K562 (cell line): ENCODE data around the gene IDUA. TPM values are rescaled to one million over a fixed set of nuclear protein-coding genes. Genes with fewer than 3 reads are reported as not detected.

Experiments
- ATAC-seq: fragments of 200-7000 bp; cut with Tn5 transposase; 3 replicates; pipeline ENCODE4 v1.9.1; 2020; ENCODE audit warnings: moderate library complexity
- BruUV-seq: library from RNA; stranded (reverse); fragments of 400-500 nt; replicated peaks from 2 replicates; lab custom pipeline; 2021; lab: Mats Ljungman, UMichigan
- CTCF ChIA-PET: fragments of 300-600 bp; formaldehyde crosslinking; extraction: SDS; loops from one replicate; lab custom pipeline; 2021; ENCODE audit warnings: low intra/inter-chr PET ratio; lab: Yijun Ruan, JAX
- POLR2A ChIA-PET: fragments of 300-600, 350-650 bp; sonication (Branson Sonifier 250); formaldehyde crosslinking; extraction: SDS; loops from one replicate; lab custom pipeline; 2021; ENCODE audit warnings: antibody characterized with exemption, inconsistent platforms; lab: Yijun Ruan, JAX
- DNase-seq, 4 experiments: peaks; one replicate each; pipeline versions ENCODE4 v3.0.0 to v3.0.0-alpha.2; 2011 to 2018; ENCODE audit warnings: low spot score in 3 of 4, mixed read lengths in 3 of 4; ENCODE audit errors: extremely low read depth in 1 of 4
- FAIRE-seq: peaks from 2 replicates; lab custom pipeline; 2011; peaks lifted over from hg19 to GRCh38; lab: Jason Lieb, UNC
- H2AFZ ChIP-seq: 2 replicates; pipeline ENCODE4 v1.6.0; 2011; ENCODE audit warnings: low read depth, low read length, control low read depth, inconsistent platforms
- H3K27ac ChIP-seq: fragments of 200-600 bp; 3 replicates; pipeline ENCODE4 v1.8.0; 2011; ENCODE audit warnings: low read depth, mild to moderate bottlenecking, control low read depth, inconsistent platforms, low read length, moderate library complexity, mixed read lengths; ENCODE audit errors: extremely low read depth
- H3K27me3 ChIP-seq, 2 experiments: fragments of 300-600 bp in 1 of 2; 2 replicates in 1 of 2; 3 replicates in 1 of 2; pipeline versions ENCODE4 v1.6.0 to v1.8.0; 2011; ENCODE audit warnings: inconsistent platforms in 2 of 2, low read length in 2 of 2, mild to moderate bottlenecking in 1 of 2, mixed read lengths in 1 of 2, moderate library complexity in 1 of 2; ENCODE audit not compliant: control insufficient read depth in 2 of 2, insufficient read depth in 2 of 2
- H3K36me3 ChIP-seq: fragments of 300-600 bp; 3 replicates; pipeline ENCODE4 v1.8.0; 2011; ENCODE audit warnings: mild to moderate bottlenecking, low read length, inconsistent platforms; ENCODE audit not compliant: control insufficient read depth, insufficient read depth
- H3K4me1 ChIP-seq, 2 experiments: fragments of 200-600 bp in 1 of 2; replicated peaks in 1 of 2; 2 replicates in 1 of 2; 3 replicates in 1 of 2; pipeline versions ENCODE4 v1.5.1 to v1.8.0; 2011; ENCODE audit warnings: inconsistent platforms in 2 of 2, low read length in 2 of 2, mild to moderate bottlenecking in 1 of 2, mixed read lengths in 1 of 2, moderate library complexity in 1 of 2; ENCODE audit not compliant: control insufficient read depth in 2 of 2, insufficient read depth in 2 of 2
- H3K4me2 ChIP-seq: 2 replicates; pipeline ENCODE4 v1.6.1; 2011; ENCODE audit warnings: low read length, control low read depth, inconsistent platforms, mixed read lengths; ENCODE audit not compliant: insufficient read depth
- H3K4me3 ChIP-seq: fragments of 200-600 bp; sonication (generic), shearing (Covaris generic); 2 replicates; pipeline ENCODE4 v1.5.1; 2016; ENCODE audit warnings: control low read depth, inconsistent platforms
- H3K79me2 ChIP-seq: fragments of 200-600 bp; 3 replicates; pipeline ENCODE4 v1.8.0; 2011; ENCODE audit warnings: low read length, inconsistent platforms; ENCODE audit not compliant: control insufficient read depth, insufficient read depth
- H3K9ac ChIP-seq, 2 experiments: 2 replicates each; pipeline versions ENCODE4 v1.6.0 to v1.6.1; 2011; ENCODE audit warnings: low read depth in 2 of 2, low read length in 2 of 2, control low read depth in 1 of 2, inconsistent platforms in 1 of 2, mild to moderate bottlenecking in 1 of 2, mixed read lengths in 1 of 2; ENCODE audit not compliant: insufficient read depth in 1 of 2
- H3K9me1 ChIP-seq: one replicate; pipeline ENCODE4 v1.6.0; 2011; ENCODE audit warnings: inconsistent platforms, mild to moderate bottlenecking, low read length, moderate library complexity; ENCODE audit not compliant: control insufficient read depth, insufficient read depth
- H3K9me3 ChIP-seq: replicated peaks from 2 replicates; pipeline ENCODE4 v1.5.1; 2011; ENCODE audit warnings: low read depth, low read length, inconsistent platforms; ENCODE audit not compliant: control insufficient read depth, insufficient read depth
- H4K20me1 ChIP-seq: replicated peaks from 2 replicates; pipeline ENCODE4 v1.6.1; 2011; ENCODE audit warnings: low read length, inconsistent platforms, mixed read lengths; ENCODE audit not compliant: control insufficient read depth, insufficient read depth
- CBFB ChIP-seq: sonication (generic); formaldehyde crosslinking; IDR thresholded peaks from 2 replicates; pipeline ENCODE4 v1.4.0; 2020; ENCODE audit warnings: mild to moderate bottlenecking, missing genetic modification reagents
- POLR2G ChIP-seq: fragments of 200-400 bp; formaldehyde crosslinking; IDR thresholded peaks from 2 replicates; pipeline ENCODE4 v1.6.1; 2017; ENCODE audit warnings: low read depth, mild to moderate bottlenecking, antibody characterized with exemption, low read length, moderate library complexity
- ZNF644 ChIP-seq: fragments of 200-800 bp; sonication (Bioruptor generic); IDR thresholded peaks from 2 replicates; pipeline ENCODE4 v1.6.1; 2016; ENCODE audit warnings: low read depth, missing genetic modification characterization, missing compliant biosample characterization
- ZNF668 ChIP-seq: fragments of 250-450 bp; sonication (Bioruptor Pico); IDR thresholded peaks from 2 replicates; pipeline ENCODE4 v1.8.0; 2022; ENCODE audit warnings: mild to moderate bottlenecking, inconsistent platforms
- WGBS: fragments of 100-300 bp; shearing (Covaris generic); methylation state at CpG from one replicate; pipeline ENCODE4 v1.1.6; 2016; ENCODE audit warnings: low coverage, mixed read lengths; ENCODE audit not compliant: insufficient coverage; ENCODE audit errors: missing lambda C conversion rate; 5-methylcytosine and 5-hydroxymethylcytosine counted together
- in situ Hi-C: fragments of 300-500 bp; cut with MboI; formaldehyde crosslinking; loops from 4 replicates; pipeline ENCODE4 v1.15.0; 2018; ENCODE audit warnings: inconsistent platforms, mixed read lengths
- intact Hi-C: fragments of 100-400 bp; cut with micrococcal nuclease; formaldehyde crosslinking; loops from 2 replicates; pipeline ENCODE4 v1.14.2; 2022
- polyA plus RNA-seq, 8 experiments: library from polyadenylated mRNA; depleted of rRNA in 4 of 8; stranded (reverse) in 5 of 8; unstranded in 3 of 8; fragments of >200 nt; fragmentation: Nextera tagmentation in 2 of 8; fragmentation: Illumina TruSeq in 1 of 8; extraction: Ambion mirVana in 2 of 8; extraction: Trizol in 1 of 8; gene quantifications; 2 replicates each; pipeline versions ENCODE4 v1.2.1 to v1.2.3, GENCODE V29; 2011 to 2014; ENCODE audit warnings: inconsistent platforms in 1 of 8, missing spikeins in 1 of 8
- total RNA-seq, 7 experiments: library from RNA; depleted of rRNA in 6 of 7; stranded (reverse); fragments of >200 nt in 6 of 7; fragmentation: Illumina TruSeq in 2 of 7; extraction: Trizol in 2 of 7; gene quantifications; 2 replicates each; pipeline versions ENCODE4 v1.2.1 to v1.2.3, GENCODE V29; 2011 to 2021; ENCODE audit warnings: low replicate concordance in 1 of 7
- TF ChIP-seq, protein P1 (sequence below): sonication (generic); formaldehyde crosslinking; IDR thresholded peaks from 2 replicates; pipeline ENCODE4 v1.8.0; 2022; ENCODE audit warnings: mild to moderate bottlenecking, low read depth, missing genetic modification reagents

IDUA gene
- total and polyA plus RNA-seq, 9 of the 15 experiments (the other 6 are each of a cell fraction or from before 2014, with no cell fraction given), result 0.04 to 16.1 (median 1.2) TPM

DNA sequence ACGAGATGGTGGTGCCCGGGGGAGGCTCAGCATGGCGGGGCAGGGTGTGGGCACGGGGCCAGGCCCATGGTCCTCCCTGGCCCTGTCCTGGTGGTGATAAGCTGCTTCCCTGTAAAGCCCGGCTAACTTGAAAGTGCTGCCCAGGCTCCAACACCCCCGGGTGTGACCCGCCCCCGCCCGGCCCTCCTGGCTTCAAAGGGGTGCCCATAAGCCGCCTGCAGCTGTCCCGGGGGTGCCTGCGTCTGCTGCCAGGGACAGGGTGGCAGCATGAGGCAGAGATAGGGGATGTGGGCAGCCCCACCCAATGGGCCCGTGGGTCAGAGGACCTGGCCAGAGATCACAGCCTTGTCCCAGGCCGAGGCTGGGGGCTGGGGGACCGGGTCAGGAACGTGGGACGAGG is 42.7 kb downstream of the IDUA start:
- ChIA-PET POLR2A (interaction anchor here (1.6 kb wide), 1 partner anchor 12 kb away, joined by 6 read pairs; no protein-coding TSS in a partner anchor), CTCF (no interaction called here)
- no peaks in the 10 kb centered on the region; the same call in 1 of the 2 replicates for H3K9me3 ChIP-seq
- H3K36me3 ChIP-seq, result peaks cover 16% of the 10 kb centered on the region; the same call in 2 of the 3 replicates
- in situ Hi-C loops, result no loop called here
- ATAC-seq (no peak), FAIRE-seq (no peak)
- H2AFZ ChIP-seq, result no peak overlapping the region
- no TSS peak for BruUV-seq
- H3K4me1 ChIP-seq, result peaks cover 3 to 85% of the 10 kb centered on the region in 2 experiments; a peak in 4 of 5 replicates
- no peak overlapping the region for H3K4me2 ChIP-seq
- intact Hi-C loops, result no loop called here
- H3K9ac ChIP-seq, result no peak overlapping the region; a peak in 1 of 4 replicates
- H3K27ac ChIP-seq, result no peak overlapping the region
- 35% methylated on average over 7 of the region's 17 CpGs for WGBS
- no peaks in the 10 kb centered on the region for H3K79me2 ChIP-seq
- H4K20me1 ChIP-seq, result no peaks in the 10 kb centered on the region
- H3K4me3 ChIP-seq, result no peak overlapping the region
- 0 out of 5 replicates have a peak, but pooled peaks cover 0 to 6% of the 10 kb centered on the region in 2 experiments for H3K27me3 ChIP-seq
- TF ChIP-seq CBFB (CRISPR knock-in tag), result 0 out of 2 replicates have a peak, but pooled peaks have one; percentile 29
- no peak for TF ChIP-seq ZNF644
- TF ChIP-seq, protein P1, sequence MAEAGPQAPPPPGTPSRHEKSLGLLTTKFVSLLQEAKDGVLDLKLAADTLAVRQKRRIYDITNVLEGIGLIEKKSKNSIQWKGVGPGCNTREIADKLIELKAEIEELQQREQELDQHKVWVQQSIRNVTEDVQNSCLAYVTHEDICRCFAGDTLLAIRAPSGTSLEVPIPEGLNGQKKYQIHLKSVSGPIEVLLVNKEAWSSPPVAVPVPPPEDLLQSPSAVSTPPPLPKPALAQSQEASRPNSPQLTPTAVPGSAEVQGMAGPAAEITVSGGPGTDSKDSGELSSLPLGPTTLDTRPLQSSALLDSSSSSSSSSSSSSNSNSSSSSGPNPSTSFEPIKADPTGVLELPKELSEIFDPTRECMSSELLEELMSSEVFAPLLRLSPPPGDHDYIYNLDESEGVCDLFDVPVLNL (CRISPR knock-in tag), result no peak
- no peak for TF ChIP-seq ZNF668 (CRISPR knock-in tag)
- TF ChIP-seq POLR2G, result peak; percentile 71
- TF ChIP-seq, all 486 proteins: peak for 2
- no peaks in the 10 kb centered on the region for H3K9me1 ChIP-seq
- DNase-seq, result no peak
